HG03442 (cell line): ENCODE results near the gene NADK.

Experiments
- ATAC-seq: cut with Tn5 transposase; IDR thresholded peaks from one replicate; pipeline ENCODE4 v1.9.1; 2021; ENCODE audit warnings: mild to moderate bottlenecking, moderate library complexity; ENCODE audit not compliant: unreplicated experiment

Gene NADK

GRCh38 chr1:1788136-1788535 is 9.9 kb upstream of the NADK start:
- ATAC-seq: no peak

- no peak for ATAC-seq
Measured at GRCh38 chr1:1786836-1787605, 8.8 kb upstream of the NADK start.

- ATAC-seq: no peak
Measured at GRCh38 chr1:1785666-1786065, 7.4 kb upstream of the NADK start.

- no peak for ATAC-seq
Measured at GRCh38 chr1:1784933-1785332, 6.7 kb upstream of the NADK start.

DNA sequence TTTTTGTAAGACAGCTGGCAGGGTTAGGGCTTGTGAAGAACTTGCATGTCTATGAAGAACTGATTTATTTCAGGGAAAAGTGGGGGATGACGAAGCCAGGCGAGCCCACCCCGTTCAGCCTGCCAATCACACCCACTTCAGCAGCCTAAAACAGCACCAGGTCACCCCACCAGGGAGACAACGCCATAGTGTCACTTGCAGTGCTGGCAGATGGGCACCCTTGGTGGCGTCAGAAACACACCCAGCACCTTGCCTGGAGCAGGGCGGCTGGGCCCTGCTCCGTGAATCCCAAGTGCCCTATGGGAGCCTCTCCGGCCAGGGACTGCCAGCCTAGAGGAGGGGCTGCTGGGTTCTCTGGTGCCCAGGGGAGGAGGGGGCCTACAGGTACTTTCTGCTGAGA is 5.0 kb upstream of the NADK start:
- no peak for ATAC-seq

GRCh38 chr1:1782399-1783221 is 4.3 kb upstream of the NADK start:
- ATAC-seq: no peak

DNA sequence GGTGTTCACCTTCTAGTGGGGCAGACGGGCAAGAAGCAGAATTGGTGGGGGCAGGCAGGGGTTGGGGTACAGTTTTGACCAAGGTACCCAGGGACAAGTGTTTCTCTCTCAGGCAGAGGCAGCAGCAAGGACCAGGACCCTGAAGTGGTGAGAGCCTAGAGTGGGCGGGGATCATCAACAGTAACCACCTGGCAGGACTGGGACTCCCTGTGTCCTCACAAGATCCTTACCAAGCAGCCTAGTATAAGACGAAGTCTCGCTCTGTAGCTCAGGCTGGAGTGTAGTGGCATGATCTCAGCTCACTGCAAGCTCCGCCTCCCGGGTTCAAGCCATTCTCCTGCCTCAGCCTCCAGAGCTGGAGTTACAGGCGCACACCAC is 3.2 kb upstream of the NADK start:
- ATAC-seq: no peak

DNA sequence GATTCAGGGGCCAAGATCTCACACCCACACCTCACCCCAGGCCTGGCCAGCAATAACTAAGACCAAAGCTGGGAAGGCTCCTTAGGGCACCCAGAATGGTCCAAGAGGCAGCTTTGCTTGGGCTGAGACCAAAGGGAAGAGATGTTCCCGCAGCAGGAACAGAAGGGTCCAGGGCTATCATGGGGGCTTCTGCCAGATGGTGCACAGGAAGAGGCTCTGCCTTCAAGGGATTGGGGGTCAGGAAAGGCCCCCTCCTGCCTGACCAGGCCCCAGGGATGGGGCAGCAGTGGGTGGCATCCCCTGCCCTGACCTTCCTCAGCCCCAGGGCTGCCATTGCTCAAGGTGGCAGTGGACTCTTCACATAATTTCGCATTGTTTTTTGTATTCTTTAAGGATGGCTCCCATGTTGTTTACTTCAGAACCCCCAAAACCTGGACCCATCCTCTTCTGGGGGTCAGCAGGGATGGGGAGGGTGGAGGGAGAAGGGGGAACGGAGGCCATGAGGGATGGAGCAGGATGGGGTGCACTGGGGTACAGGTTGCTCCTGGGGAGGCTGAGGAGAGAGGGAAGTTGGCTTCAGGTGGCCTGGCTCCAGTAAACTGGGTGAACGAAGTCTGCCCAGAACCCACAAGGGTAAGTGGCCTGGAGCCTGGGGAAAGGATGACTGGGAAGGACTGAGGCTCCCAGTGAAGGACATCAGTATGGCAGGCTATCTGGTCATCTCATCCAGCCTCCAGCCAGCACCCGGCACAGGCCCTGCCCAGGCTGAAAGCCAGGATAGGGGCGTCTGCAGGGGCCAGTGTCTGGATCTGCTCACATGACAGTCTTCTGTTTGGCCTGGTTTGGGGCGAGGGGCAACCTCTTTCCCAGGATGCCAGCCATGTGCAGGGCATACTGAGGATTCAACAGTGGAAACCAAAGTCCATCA is 2.6 kb upstream of the NADK start:
- no peak for ATAC-seq

DNA sequence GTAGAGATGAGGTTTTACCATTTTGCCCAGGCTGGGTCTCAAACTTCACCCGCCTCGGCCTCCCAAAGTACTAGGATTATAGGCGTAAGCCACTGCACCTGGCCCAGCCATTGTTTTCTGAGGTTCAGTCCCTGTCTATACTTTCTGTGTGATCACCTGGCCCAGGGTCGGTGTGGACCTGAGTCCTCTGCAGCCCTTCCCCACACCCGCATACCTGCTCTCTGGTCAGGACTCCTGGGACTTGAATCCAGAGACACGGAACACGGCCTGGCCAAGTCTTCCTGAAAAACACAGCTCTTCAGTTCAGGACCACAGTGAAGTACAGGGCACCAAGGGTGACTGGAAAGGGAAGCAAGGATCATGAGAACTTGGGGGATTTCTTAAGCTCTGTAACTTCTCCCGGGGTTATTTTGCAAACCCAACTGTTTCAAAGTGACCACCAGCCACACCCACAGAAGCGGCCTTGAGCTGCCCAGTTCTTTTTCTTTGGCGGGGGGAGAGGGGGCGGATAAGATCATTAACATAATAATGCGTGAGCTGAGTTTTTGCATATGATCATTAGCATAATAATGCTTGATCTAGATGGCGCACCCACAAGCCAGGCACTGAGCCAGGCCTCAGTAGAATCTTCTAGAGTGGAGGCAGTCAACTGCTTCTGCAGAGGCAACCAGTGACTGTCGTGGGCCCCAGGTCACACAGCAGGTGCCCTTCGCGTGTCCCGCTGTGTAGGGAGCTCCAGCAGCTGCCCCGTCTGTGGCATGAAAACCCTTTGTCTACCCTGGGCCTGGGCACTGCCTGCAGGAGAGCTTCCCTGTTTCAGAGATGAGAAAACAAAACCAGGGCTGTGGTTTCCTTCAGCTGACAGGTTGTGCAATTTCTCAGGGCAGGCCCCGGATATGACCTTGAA is 1.7 kb upstream of the NADK start:
- ATAC-seq: no peak

- ATAC-seq: no peak
Measured at GRCh38 chr1:1779320-1779675, 1.0 kb upstream of the NADK start.

- ATAC-seq: peak; percentile 59
Measured at GRCh38 chr1:1778663-1779319, 521 bp upstream of the NADK start.

DNA sequence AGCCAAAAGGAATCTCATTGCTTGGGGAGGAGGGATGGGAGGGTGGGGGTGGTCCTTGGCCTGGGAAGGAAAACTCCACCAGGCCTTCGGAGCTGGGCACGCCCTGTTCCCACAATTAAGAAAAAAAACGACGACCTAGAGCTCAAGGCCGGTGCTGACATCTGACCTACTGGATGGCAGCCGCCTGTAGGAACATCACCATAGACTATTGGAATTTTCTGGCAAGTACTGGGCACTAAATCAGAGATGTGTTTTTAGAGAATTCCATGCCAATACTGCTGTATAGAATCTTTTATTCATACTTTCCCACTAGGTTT is 729 bp downstream of the NADK start:
- no peak for ATAC-seq

DNA sequence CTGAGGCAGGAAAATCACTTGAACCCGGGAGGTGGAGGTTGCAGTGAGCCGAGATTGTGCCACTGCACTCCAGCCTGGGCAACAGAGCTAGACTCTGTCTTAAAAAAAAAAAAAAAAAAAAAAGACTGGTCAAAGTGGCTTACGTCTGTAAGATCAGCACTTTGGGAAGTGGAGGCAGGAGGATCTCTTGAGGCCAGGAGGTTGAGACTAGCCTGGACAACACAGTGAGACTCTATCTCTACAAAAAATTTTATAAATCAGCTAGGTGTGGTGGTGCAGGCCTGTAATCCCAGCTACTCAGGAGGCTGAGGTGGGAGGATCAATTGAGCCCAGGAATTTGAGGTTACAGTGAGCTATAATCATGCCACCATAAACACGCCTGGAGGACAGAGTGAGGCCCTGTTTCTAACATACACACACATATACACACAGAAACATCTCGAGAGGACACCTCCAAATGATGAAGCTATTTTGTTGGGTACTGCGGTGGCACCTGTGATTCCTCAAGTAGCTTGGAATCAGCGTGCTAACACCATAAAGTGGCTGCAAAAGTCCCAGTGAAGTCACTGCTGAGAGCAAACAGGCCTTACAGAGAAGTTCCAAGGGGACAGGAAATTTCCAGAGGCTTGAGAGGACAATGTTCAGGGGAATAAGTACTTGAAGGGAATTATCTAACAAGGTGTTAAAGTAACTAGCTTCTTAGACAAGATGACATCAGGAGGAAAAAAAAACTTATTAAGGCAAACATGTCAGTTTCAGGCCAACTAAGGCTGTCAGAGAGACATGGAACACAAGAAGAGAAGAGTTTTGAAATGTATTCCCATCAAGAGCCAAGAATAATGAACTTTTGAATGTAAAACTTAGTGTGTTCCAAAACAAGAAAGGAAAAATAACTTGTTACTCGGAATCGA is 1.3 kb downstream of the NADK start:
- ATAC-seq: no peak

- no peak for ATAC-seq
Measured at GRCh38 chr1:1775327-1776226, 2.7 kb downstream of the NADK start.

GRCh38 chr1:1773874-1774273 is 4.4 kb downstream of the NADK start:
- ATAC-seq: no peak

GRCh38 chr1:1771096-1771495 is 7.2 kb downstream of the NADK start:
- no peak for ATAC-seq

DNA sequence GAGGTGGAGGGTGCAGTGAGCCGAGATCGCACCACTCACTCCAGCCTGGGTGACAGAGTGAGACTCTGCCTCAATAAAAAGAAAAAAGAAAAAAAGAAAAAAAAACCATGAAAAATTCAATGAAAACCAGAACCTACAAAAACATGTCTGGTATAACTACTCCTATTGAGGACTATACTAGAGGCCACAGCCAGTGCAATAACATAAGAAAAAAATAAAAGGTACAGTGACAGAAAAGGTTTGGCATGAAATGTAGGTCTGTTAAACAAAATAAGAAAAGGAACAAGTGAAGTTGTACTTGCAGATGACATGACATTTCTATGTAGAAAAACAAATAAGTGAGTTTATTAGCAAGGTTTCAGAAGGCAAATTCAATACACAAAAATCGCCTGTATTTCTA is 8.2 kb downstream of the NADK start:
- no peak for ATAC-seq
